ENCODE results near the gene ATP2A3. TPM values are rescaled to one million over a fixed set of nuclear protein-coding genes. Genes with fewer than 3 reads are reported as not detected.

The ATP2A3 gene
- total RNA-seq, 1 donor from 2014 or later, result 1.7 TPM

DNA sequence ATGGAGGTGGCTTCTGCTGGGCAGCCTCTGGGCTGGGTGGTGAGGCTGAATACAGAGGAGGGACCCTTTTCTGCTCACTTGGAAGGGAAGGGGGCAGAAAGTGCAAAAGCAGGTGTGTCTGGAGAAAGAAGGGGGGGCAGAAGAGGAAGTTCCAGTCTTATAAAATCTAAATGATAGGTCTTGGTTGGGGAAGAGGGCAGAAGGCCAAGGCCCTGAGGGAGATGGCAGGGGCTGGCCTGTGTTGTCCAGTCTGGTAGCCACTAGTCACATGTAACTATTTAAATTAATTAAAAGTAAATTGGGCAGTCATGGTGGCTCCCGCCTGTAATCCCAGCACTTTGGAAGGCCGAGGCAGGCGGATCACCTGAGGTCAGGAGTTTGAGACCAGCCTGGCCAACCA lies 68.9 kb downstream of the ATP2A3 start:
- Mint-ChIP-seq H3K27ac (ENCODE audit: unreplicated experiment) (peak overlapping the region; percentile 80), H3K9me3 (ENCODE audit: low read depth) (no peaks in the 10 kb centered on the region), H3K4me3 (ENCODE audit: unreplicated experiment) (no peak overlapping the region), H3K4me1 (ENCODE audit: low read depth) (peaks cover 39% of the 10 kb centered on the region), H3K27me3 (ENCODE audit: low read depth) (no peaks in the 10 kb centered on the region), H3K36me3 (ENCODE audit: low read depth) (no peaks in the 10 kb centered on the region)
- DNase-seq (ENCODE audit: low spot score), result no peak
- TF ChIP-seq, protein P1, sequence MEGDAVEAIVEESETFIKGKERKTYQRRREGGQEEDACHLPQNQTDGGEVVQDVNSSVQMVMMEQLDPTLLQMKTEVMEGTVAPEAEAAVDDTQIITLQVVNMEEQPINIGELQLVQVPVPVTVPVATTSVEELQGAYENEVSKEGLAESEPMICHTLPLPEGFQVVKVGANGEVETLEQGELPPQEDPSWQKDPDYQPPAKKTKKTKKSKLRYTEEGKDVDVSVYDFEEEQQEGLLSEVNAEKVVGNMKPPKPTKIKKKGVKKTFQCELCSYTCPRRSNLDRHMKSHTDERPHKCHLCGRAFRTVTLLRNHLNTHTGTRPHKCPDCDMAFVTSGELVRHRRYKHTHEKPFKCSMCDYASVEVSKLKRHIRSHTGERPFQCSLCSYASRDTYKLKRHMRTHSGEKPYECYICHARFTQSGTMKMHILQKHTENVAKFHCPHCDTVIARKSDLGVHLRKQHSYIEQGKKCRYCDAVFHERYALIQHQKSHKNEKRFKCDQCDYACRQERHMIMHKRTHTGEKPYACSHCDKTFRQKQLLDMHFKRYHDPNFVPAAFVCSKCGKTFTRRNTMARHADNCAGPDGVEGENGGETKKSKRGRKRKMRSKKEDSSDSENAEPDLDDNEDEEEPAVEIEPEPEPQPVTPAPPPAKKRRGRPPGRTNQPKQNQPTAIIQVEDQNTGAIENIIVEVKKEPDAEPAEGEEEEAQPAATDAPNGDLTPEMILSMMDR (IDR thresholded peaks at IDR 0.05), result no peak

DNA sequence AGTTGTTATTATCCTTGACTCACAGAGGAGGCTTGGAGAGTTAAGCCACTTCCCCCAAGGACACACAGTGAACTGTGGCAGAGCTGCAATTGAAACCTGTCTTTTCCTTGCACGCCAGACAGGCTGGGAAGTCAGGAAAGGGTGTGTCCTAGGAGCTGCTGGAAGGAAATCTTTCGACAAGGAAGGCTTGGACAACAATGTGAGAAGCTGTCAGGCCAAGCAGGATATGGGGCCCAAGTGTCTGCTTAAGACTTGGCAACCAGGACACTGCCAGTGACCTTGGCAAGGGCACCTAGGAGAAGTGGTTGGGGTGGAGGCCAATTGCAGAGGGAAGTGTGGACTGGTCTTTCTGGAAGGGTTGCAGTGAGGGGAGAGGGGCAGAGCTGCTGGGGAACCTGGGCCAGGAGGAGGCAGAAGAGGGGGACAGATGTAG lies 69.3 kb downstream of the ATP2A3 start:
- Mint-ChIP-seq H3K36me3 (ENCODE audit: low read depth) (no peaks in the 10 kb centered on the region), H3K27ac (ENCODE audit: unreplicated experiment) (peak overlapping the region; percentile 80), H3K4me3 (ENCODE audit: unreplicated experiment) (no peak overlapping the region), H3K27me3 (ENCODE audit: low read depth) (no peaks in the 10 kb centered on the region), H3K9me3 (ENCODE audit: low read depth) (no peaks in the 10 kb centered on the region), H3K4me1 (ENCODE audit: low read depth) (peaks cover 44% of the 10 kb centered on the region)
- TF ChIP-seq, protein P1 (IDR thresholded peaks at IDR 0.05), result no peak
- no peak for DNase-seq (ENCODE audit: low spot score)

DNA sequence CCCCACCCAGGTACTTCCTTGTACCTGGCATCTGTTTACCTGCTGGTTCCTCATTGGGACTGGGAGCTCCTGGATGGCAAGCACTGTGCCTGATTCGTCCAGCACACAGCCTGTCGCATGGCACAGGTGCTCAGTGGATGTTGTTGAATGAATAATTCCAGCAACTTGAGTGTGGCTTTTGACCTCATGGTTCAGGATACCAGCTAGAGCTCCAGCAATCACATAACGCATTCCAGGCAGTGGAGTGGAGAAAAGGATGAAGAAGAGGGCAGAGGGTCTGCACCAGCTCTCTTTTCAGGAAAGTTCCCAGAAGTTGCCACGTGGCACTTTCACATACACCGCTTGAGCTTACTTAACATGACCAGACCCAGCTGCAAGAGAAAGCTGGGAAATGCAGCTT lies 70.0 kb downstream of the ATP2A3 start:
- TF ChIP-seq, protein P1 (IDR thresholded peaks at IDR 0.05), result no peak

DNA sequence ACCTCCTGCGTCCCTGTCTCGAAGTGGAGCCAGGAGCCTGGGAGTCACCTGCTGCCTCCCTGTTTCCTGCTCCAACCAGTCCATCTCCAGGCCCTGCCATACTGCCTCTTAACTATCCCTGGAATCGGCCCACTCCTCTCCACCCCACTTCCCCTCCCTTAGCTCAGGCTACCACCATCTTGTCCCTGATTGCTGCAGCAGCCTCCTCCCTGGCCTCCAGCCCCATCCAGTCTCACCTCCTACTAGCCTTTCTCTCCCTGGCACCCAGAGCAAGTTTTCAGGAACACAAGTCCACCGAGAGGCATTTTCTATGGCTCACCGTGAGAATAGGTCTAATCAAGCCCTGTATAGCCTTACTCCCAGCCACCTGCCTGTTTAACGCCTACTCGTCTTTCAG lies 70.5 kb downstream of the ATP2A3 start:
- no peaks in the 10 kb centered on the region for H3K27me3 Mint-ChIP-seq (ENCODE audit: low read depth)
- no peaks in the 10 kb centered on the region for H3K36me3 Mint-ChIP-seq (ENCODE audit: low read depth)
- TF ChIP-seq, protein P1 (IDR thresholded peaks at IDR 0.05), result no peak
- peak overlapping the region; percentile 57 for H3K4me3 Mint-ChIP-seq (ENCODE audit: unreplicated experiment)
- DNase-seq (ENCODE audit: low spot score), result no peak
- H3K27ac Mint-ChIP-seq (ENCODE audit: unreplicated experiment), result peak overlapping the region; percentile 75
- H3K4me1 Mint-ChIP-seq (ENCODE audit: low read depth), result peaks cover 56% of the 10 kb centered on the region
- H3K9me3 Mint-ChIP-seq (ENCODE audit: low read depth), result no peaks in the 10 kb centered on the region

More for the DNA sequence above, 70.0 kb downstream of the ATP2A3 start:
- DNase-seq (ENCODE audit: low spot score), result no peak
- Mint-ChIP-seq H3K4me1 (ENCODE audit: low read depth) (peaks cover 51% of the 10 kb centered on the region), H3K27ac (ENCODE audit: unreplicated experiment) (peak overlapping the region; percentile 75), H3K36me3 (ENCODE audit: low read depth) (no peaks in the 10 kb centered on the region), H3K27me3 (ENCODE audit: low read depth) (no peaks in the 10 kb centered on the region), H3K4me3 (ENCODE audit: unreplicated experiment) (no peak overlapping the region), H3K9me3 (ENCODE audit: low read depth) (no peaks in the 10 kb centered on the region)

DNA sequence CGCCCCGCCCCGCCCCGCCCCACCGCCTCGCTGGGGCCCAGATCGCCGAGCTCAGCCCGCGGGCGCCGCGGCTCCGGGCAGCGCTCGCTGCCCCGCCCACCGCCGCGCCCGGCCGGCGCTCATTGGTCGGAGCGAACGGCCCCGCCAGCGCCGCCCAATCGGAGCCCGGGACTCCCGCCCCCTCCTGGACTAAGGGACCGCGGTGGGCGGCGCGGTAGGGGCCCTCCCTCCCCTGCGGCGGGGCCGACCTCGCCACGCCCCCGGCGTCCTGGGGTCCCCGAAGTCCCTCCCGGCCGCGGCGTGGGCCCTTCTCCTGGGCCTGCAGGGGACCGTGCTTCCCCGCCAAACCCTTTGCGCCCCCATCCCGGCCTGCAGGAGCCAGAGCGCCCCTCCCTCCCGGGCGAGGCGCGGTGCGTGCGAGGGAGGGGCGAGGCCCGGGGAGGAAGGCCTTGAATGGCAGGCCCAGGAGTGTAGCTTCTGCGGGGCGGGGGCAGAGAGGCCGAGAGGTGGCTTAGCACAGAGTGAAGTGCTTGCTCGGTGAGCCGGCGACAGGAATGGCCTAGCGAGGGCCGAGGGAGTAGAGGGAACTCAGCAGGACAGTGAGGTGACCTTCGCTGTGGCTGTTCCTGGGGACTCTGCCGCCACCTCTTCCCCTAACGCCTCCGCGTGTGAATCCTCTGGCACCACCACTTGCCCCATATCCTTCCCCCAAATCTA lies 71.1 kb downstream of the ATP2A3 start, which contains the start of gene CAMKK1:
CAMKK1 (minus strand) TSS at position 51 of the 717 bp plus-strand sequence. CDS start 7,366 bp downstream, outside the sequence.
- peak within 1 kb of the TSS; percentile 75 for H3K4me3 Mint-ChIP-seq (ENCODE audit: unreplicated experiment)
- TF ChIP-seq, protein P1 (IDR thresholded peaks at IDR 0.05), result no peak
- H3K27me3 Mint-ChIP-seq (ENCODE audit: low read depth), result no peaks in the 10 kb centered on the region
- H3K4me1 Mint-ChIP-seq (ENCODE audit: low read depth), result peaks cover 60% of the 10 kb centered on the region
- no peaks in the 10 kb centered on the region for H3K36me3 Mint-ChIP-seq (ENCODE audit: low read depth)
- DNase-seq (ENCODE audit: low spot score), result no peak
- H3K27ac Mint-ChIP-seq (ENCODE audit: unreplicated experiment), result peak within 1 kb of the TSS; percentile 75
- no peaks in the 10 kb centered on the region for H3K9me3 Mint-ChIP-seq (ENCODE audit: low read depth)
